NCI-H1092 (cell line): ENCODE results near the gene C21orf91.

Source experiments
- DNase-seq: peaks from one replicate; lab custom pipeline; 2025; lab: John Stamatoyannopoulos, UW

The C21orf91 gene

GRCh38 chr21:17797967-17798366 lies 21.2 kb downstream of the C21orf91 start:
- no peak for DNase-seq

GRCh38 chr21:17796503-17796902 lies 22.7 kb downstream of the C21orf91 start:
- no peak for DNase-seq

- DNase-seq = no peak
Observed at GRCh38 chr21:17796037-17796403, 23.1 kb downstream of the C21orf91 start.

- DNase-seq = no peak
Observed at GRCh38 chr21:17795146-17796036, 23.8 kb downstream of the C21orf91 start.

GRCh38 chr21:17794518-17795145 lies 24.5 kb downstream of the C21orf91 start:
- DNase-seq = no peak

GRCh38 chr21:17793246-17794123 lies 25.7 kb downstream of the C21orf91 start:
- DNase-seq = no peak

- DNase-seq = no peak
Observed at GRCh38 chr21:17789656-17790055, 29.5 kb downstream of the C21orf91 start.

- DNase-seq = no peak
Observed at GRCh38 chr21:17789069-17789468, 30.1 kb downstream of the C21orf91 start.

- no peak for DNase-seq
Observed at GRCh38 chr21:17786851-17787181, 32.3 kb downstream of the C21orf91 start.

GRCh38 chr21:17786071-17786850 lies 32.9 kb downstream of the C21orf91 start:
- no peak for DNase-seq

- no peak for DNase-seq
Observed at GRCh38 chr21:17785403-17785788, 33.8 kb downstream of the C21orf91 start.

GRCh38 chr21:17784604-17785402 lies 34.4 kb downstream of the C21orf91 start:
- DNase-seq = no peak

- DNase-seq = no peak
Observed at GRCh38 chr21:17784180-17784598, 35.0 kb downstream of the C21orf91 start.

GRCh38 chr21:17783481-17784179 lies 35.5 kb downstream of the C21orf91 start:
- DNase-seq = no peak

GRCh38 chr21:17783003-17783402 lies 36.2 kb downstream of the C21orf91 start:
- no peak for DNase-seq

GRCh38 chr21:17782051-17782450 lies 37.1 kb downstream of the C21orf91 start:
- DNase-seq = no peak

- no peak for DNase-seq
Observed at GRCh38 chr21:17781524-17781923, 37.6 kb downstream of the C21orf91 start.

- no peak for DNase-seq
Observed at GRCh38 chr21:17780539-17780938, 38.6 kb downstream of the C21orf91 start.

- no peak for DNase-seq
Observed at GRCh38 chr21:17779980-17780379, 39.2 kb downstream of the C21orf91 start.

GRCh38 chr21:17779496-17779895 lies 39.7 kb downstream of the C21orf91 start:
- DNase-seq = no peak
